Activated B cell treated with CpG ODN at 0.5 μM for 24 hours (primary cell): ENCODE data around the gene KCNK2. TPM values are rescaled to one million over a fixed set of nuclear protein-coding genes. Genes with fewer than 3 reads are reported as not detected.

Source experiments
- ATAC-seq: fragments of 200-7000 bp; cut with Tn5 transposase; one replicate; pipeline ENCODE4 v1.10.0; 2021; ENCODE audit warnings: low read depth, mild to moderate bottlenecking, moderate library complexity
- CTCF ChIA-PET: fragments of 350-600 bp; sonication (Branson Sonifier 250); formaldehyde crosslinking; loops from one replicate; lab custom pipeline; 2021; ENCODE audit warnings: antibody characterized with exemption; lab: Charles Lee
- POLR2A ChIA-PET: fragments of 350-600 bp; sonication (Branson Sonifier 250); formaldehyde crosslinking; loops from one replicate; lab custom pipeline; 2021; ENCODE audit warnings: antibody characterized with exemption; lab: Charles Lee
- DNase-seq: peaks from one replicate; pipeline ENCODE4 v3.0.0; 2022
- H3K27ac Mint-ChIP-seq: one replicate; pipeline ENCODE4 v1.8.0; 2020; ENCODE audit warnings: mixed read lengths
- H3K27me3 Mint-ChIP-seq: one replicate; pipeline ENCODE4 v1.8.0; 2021; ENCODE audit warnings: mixed read lengths
- H3K36me3 Mint-ChIP-seq: one replicate; pipeline ENCODE4 v1.8.0; 2021; ENCODE audit warnings: low read depth, mixed read lengths
- H3K4me1 Mint-ChIP-seq: one replicate; pipeline ENCODE4 v1.8.0; 2021; ENCODE audit warnings: mixed read lengths
- H3K4me3 Mint-ChIP-seq: one replicate; pipeline ENCODE4 v1.8.0; 2020; ENCODE audit warnings: mild to moderate bottlenecking, mixed read lengths
- H3K9me3 Mint-ChIP-seq: one replicate; pipeline ENCODE4 v1.8.0; 2020; ENCODE audit warnings: mixed read lengths
- intact Hi-C: fragments of 100-400 bp; cut with micrococcal nuclease; formaldehyde crosslinking; loops from one replicate; pipeline ENCODE4 v1.15.1; 2024
- total RNA-seq: library from RNA; stranded (reverse); gene quantifications from 2 replicates; pipeline ENCODE4 v1.2.3, GENCODE V29; 2022
- TF ChIP-seq, protein P1 (sequence below): fragments of 200-600 bp; IDR thresholded peaks from one replicate; pipeline ENCODE4 v1.8.0; 2022; ENCODE audit warnings: antibody characterized with exemption, mild to moderate bottlenecking

The KCNK2 gene
- total RNA-seq, 1 donor from 2014 or later = not detected

DNA sequence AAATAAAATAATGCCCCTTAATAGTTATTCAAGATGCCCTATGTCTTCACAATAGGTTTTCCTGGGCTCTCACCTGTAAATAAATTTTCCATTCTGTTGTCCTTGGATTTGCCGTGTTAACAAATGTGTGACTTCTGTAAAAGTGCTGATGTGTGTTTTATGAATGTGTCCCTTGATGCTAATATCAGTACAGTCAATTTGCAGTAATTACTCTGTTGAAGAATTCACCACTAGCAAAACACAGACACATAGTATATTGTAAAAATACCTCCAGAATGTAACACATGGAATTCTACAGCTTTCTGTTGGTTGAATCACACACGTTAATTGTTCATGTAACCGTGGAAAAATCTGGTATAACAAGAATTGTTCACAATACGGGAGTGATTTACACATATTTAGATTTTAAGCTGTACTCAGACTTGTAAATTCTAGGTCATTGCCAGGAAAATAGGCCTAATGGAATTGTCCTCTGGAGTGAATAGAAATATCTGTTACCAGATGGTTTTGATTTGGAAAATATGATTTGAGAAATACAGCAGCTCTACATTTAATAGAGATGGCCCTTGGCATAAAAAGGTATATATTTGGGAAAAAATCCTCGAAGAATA, 36.7 kb upstream of the KCNK2 start:
- CTCF ChIA-PET = no interaction called here
- DNase-seq = no peak
- no peak for ATAC-seq

DNA sequence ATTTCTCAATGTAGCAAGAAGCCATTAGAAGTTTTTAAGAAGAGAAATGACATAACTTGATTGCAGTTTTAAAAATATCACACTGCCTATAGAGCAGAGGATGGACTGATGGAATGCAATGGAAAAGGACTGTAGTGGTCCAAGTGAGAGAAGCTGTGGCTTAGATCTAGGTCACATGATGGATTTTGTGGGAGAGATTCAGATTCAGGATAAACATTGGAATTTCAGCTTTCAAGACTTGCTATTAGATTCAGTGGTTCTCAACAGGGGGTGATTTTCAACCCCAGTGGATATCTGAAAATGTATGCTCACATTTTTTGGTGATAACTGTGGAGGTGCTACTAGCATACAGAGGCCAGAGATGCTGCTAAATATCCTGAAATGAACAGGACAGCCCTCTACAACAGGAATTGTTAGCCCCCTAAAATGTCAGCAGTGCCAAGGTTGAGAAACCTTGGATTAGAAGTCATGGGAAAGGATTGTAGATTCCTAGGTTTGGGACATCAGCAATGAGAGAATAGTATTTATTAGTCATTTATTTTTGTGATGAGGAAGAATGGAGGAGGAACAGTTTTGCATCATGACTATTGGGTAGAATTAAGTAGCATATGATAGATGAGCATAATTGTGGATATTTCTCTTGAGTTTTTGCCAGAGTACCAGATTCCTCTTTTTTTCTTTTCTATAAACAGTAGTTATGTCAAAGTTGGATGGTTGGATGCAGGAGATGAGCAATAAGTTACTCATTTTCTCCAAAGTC, 30.1 kb upstream of the KCNK2 start:
- H3K4me1 Mint-ChIP-seq = no peaks in the 10 kb centered on the region
- ATAC-seq (no peak), DNase-seq (no peak)
- peaks cover 2% of the 10 kb centered on the region for H3K9me3 Mint-ChIP-seq
- TF ChIP-seq, protein P1, sequence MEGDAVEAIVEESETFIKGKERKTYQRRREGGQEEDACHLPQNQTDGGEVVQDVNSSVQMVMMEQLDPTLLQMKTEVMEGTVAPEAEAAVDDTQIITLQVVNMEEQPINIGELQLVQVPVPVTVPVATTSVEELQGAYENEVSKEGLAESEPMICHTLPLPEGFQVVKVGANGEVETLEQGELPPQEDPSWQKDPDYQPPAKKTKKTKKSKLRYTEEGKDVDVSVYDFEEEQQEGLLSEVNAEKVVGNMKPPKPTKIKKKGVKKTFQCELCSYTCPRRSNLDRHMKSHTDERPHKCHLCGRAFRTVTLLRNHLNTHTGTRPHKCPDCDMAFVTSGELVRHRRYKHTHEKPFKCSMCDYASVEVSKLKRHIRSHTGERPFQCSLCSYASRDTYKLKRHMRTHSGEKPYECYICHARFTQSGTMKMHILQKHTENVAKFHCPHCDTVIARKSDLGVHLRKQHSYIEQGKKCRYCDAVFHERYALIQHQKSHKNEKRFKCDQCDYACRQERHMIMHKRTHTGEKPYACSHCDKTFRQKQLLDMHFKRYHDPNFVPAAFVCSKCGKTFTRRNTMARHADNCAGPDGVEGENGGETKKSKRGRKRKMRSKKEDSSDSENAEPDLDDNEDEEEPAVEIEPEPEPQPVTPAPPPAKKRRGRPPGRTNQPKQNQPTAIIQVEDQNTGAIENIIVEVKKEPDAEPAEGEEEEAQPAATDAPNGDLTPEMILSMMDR = no peak
- no peak overlapping the region for H3K27ac Mint-ChIP-seq
- no peaks in the 10 kb centered on the region for H3K27me3 Mint-ChIP-seq
- H3K4me3 Mint-ChIP-seq = no peak overlapping the region
- intact Hi-C loops = no loop called here
- POLR2A ChIA-PET = no interaction called here
- H3K36me3 Mint-ChIP-seq = no peaks in the 10 kb centered on the region
- CTCF ChIA-PET = no interaction called here

More for the DNA sequence above, 36.7 kb upstream of the KCNK2 start:
- Mint-ChIP-seq H3K4me1 (no peaks in the 10 kb centered on the region), H3K4me3 (no peak overlapping the region), H3K36me3 (no peaks in the 10 kb centered on the region), H3K27me3 (no peaks in the 10 kb centered on the region), H3K27ac (no peak overlapping the region), H3K9me3 (no peaks in the 10 kb centered on the region)
- TF ChIP-seq, protein P1 = no peak
- POLR2A ChIA-PET = no interaction called here
- intact Hi-C loops = no loop called here

DNA sequence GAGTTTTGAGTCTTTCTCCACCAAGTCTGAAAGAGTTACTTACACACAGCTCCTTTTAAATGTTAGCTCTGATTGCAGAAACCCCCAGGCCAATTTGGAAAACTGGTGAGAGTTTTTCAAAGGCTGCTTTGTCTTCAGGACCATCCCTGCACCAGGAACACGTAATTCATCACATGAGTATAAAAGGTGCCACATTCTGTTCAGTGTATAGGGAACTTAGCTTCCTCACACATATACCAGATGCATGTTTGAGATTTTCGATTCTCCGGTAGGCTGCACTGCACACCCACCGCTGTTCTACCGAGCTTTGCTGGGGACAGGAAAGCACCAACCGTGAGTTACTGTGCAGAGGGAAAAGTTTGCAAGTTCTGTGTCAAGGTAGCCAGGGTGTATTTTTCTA, 28.3 kb upstream of the KCNK2 start:
- Mint-ChIP-seq H3K9me3 (peaks cover 2% of the 10 kb centered on the region), H3K4me3 (no peak overlapping the region)

DNA sequence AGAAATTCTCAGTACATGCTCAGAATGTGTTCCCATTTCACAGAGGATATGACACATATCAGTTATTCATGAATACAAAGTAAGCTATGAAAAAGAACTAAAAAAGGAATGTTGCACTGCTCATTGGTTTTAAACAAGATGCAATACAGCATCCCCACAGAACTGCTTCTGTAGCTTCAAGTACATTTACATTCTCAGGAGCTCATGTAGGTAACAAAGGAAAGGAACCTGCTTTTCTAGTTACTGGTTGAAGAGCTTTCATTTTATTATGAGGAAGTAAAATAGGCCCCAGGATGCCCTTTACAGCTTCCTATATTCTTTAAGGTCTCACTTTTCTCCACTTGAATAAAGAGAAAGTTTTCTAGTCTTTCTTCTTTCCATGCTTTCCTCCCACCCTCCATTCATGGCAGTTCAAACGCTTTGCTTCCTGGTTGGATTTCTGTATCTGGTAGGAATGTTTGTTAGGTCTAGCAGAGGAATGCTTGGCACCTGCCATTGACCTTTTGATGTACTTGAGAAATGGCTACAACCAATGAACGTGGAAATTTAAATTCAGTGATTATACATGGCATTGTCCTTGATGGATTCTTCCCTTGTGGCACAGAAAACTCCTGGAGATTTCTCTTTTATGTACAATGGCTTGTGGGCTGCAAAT, 27.1 kb upstream of the KCNK2 start:
- Mint-ChIP-seq H3K36me3 (no peaks in the 10 kb centered on the region), H3K27me3 (no peaks in the 10 kb centered on the region), H3K4me1 (no peaks in the 10 kb centered on the region), H3K9me3 (peaks cover 2% of the 10 kb centered on the region), H3K4me3 (no peak overlapping the region), H3K27ac (no peak overlapping the region)
- intact Hi-C loops = no loop called here
- DNase-seq = no peak
- TF ChIP-seq, protein P1 = no peak
- ChIA-PET POLR2A (no interaction called here), CTCF (no interaction called here)
- no peak for ATAC-seq

More for the DNA sequence above, 28.3 kb upstream of the KCNK2 start:
- POLR2A ChIA-PET = no interaction called here
- intact Hi-C loops = no loop called here
- Mint-ChIP-seq H3K27ac (no peak overlapping the region), H3K36me3 (no peaks in the 10 kb centered on the region), H3K4me1 (no peaks in the 10 kb centered on the region), H3K27me3 (no peaks in the 10 kb centered on the region)
- CTCF ChIA-PET = no interaction called here
- TF ChIP-seq, protein P1 = no peak
- DNase-seq (no peak), ATAC-seq (no peak)

DNA sequence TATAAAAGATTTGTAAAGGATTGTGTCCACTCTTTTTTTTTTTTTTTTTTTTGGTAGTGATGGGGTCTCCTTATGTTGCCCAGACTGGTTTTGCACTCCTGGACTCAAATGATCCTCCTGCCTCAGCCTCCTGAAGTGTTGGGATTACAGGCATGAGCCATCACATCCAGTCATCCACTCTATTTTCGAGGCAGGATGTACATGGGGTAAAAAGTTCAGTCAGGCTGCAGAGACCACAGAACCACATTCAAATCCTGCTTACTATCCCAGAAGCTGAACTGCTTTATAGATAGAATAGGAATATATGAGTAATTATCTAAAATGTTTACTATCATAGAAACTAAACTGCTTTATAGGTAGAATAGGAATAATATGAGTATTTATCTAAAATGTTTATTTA, 26.0 kb upstream of the KCNK2 start:
- DNase-seq = no peak
- CTCF ChIA-PET = no interaction called here
- peaks cover 2% of the 10 kb centered on the region for H3K9me3 Mint-ChIP-seq
- H3K27me3 Mint-ChIP-seq = no peaks in the 10 kb centered on the region
- TF ChIP-seq, protein P1 = no peak
- no peak overlapping the region for H3K27ac Mint-ChIP-seq
- intact Hi-C loops = no loop called here
- H3K36me3 Mint-ChIP-seq = no peaks in the 10 kb centered on the region
- no peak overlapping the region for H3K4me3 Mint-ChIP-seq
- POLR2A ChIA-PET = no interaction called here
- ATAC-seq = no peak
- H3K4me1 Mint-ChIP-seq = no peaks in the 10 kb centered on the region
